LNCaP clone FGC (cell line): ENCODE data around the gene SYCE3.

ENCODE experiments used
- DNase-seq: peaks from one replicate; pipeline ENCODE4 v3.0.0-alpha.2; 2011; ENCODE audit warnings: low read depth
- H3K4me3 ChIP-seq: 2 replicates; pipeline ENCODE4 v1.5.1; 2011; ENCODE audit warnings: mild to moderate bottlenecking, low read depth, low read length, control low read depth
- TF ChIP-seq, protein P1 (sequence below): IDR thresholded peaks from 2 replicates; pipeline ENCODE4 v1.5.1; 2012; ENCODE audit warnings: mild to moderate bottlenecking; ENCODE audit not compliant: control insufficient read depth, insufficient read depth; ENCODE audit errors: extremely low read depth

The SYCE3 gene

DNA sequence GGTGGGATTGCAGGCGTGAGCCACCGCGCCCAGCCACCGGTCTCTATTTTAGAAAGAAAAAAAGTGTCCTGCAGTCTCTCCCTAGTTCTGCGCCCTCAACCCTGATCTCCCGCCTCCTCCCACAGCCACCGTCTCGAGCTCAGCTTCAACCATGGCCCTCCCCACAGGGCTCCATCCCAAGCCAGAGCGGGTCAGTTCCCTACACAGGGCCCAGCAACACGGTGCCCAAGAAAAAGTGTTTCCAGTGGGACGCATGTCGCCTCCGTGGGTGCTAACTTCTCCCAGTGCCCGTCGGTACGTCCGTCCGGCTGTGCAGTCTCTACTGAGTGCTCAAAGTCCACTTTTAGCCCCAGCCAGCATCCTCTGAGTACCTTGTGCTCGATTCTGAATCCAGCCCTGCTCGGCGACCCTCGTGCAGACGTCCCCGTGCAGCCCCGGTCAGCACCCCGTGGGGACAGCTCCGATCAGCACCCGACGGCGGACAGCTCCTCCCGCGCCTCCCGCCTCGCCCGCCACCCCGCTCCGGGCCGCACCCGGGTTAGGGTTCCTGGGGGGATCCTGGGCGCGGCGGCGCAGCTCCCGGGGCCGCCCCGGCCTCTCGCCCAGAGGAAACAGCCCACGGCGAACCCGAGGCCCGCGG, 37.2 kb upstream of the SYCE3 start:
- no peak for DNase-seq
- H3K4me3 ChIP-seq: peak overlapping the region; percentile 29
- TF ChIP-seq, protein P1, sequence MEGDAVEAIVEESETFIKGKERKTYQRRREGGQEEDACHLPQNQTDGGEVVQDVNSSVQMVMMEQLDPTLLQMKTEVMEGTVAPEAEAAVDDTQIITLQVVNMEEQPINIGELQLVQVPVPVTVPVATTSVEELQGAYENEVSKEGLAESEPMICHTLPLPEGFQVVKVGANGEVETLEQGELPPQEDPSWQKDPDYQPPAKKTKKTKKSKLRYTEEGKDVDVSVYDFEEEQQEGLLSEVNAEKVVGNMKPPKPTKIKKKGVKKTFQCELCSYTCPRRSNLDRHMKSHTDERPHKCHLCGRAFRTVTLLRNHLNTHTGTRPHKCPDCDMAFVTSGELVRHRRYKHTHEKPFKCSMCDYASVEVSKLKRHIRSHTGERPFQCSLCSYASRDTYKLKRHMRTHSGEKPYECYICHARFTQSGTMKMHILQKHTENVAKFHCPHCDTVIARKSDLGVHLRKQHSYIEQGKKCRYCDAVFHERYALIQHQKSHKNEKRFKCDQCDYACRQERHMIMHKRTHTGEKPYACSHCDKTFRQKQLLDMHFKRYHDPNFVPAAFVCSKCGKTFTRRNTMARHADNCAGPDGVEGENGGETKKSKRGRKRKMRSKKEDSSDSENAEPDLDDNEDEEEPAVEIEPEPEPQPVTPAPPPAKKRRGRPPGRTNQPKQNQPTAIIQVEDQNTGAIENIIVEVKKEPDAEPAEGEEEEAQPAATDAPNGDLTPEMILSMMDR: no peak

DNA sequence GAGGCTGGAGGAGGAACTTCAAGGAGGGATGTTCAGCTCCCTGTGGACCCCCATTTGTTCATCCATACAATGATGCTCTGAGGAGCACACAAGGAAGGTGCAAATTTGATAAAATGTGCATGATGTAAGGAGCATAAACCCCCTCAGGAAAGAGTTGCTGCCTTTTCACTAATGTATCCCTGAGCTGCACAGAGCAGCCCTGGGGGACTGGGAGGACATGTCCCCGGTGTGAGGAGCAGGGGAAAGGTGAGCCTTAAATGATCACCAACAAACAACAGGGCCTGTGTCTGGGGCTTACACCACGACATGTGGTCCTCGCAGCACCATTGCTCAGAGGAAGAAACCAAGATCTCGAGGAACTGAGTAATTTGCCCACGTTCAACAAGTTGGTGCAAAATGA, 34.4 kb upstream of the SYCE3 start:
- TF ChIP-seq, protein P1: no peak
- no peak for DNase-seq
- H3K4me3 ChIP-seq: no peak overlapping the region

DNA sequence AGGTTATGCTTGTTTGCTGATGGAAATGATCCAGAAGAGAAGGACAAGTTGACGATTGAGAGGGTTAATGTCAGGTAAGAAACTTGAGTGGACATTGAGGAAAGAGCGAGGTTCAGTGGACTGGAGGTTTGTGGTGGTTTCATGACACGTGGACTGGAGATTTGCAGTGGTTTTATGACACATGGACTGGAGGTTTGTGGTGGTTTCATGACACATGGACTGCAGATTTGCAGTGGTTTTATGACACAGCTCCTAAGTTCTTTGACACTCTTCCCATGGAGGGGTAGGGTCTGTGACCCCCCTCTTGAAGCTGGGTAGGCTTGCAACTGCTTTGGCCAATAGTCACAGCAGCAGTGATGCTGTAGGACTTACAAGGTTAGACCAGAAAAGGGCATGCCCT, 32.5 kb upstream of the SYCE3 start:
- TF ChIP-seq, protein P1: no peak
- DNase-seq: no peak
- H3K4me3 ChIP-seq: no peak overlapping the region

DNA sequence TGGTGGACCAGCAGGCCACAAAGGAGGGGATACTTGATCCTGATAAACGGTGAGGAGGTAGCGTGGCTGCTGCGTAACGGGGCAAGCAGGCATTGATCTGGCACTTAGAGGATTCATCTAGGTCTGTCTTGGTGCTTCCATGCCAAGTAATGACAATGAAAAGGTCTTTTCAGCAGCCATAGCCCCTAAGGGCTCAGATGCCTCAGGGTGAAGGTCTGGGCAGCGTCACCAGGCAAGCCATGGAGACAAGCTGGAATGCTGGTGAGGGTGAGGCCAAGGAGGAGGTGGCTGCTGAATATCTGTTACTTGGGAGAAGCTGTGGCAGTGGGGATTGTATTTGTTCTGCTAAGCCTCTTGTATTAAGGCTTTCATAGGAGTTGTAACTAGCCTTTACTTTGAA, 24.7 kb upstream of the SYCE3 start:
- no peak overlapping the region for H3K4me3 ChIP-seq
- TF ChIP-seq, protein P1: no peak
- no peak for DNase-seq

DNA sequence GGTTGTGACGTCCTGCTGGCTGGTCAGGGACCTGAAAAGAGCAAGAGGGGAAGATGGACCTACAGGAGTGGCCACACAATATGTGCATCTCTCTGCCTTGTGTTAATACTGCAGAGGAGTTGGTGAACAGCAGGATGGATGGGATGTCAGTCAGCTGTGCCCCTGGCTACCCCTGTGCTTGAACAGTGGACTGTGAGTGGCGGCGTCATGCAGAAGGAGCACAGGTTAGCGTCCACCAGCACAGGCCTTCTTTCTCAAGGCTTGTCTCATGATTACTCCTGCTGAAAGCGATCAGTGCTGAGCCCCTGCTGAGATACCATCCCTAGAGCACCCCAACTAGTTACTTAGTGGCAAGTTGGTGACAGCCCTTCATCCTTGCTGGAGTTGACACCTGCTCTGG, 23.7 kb upstream of the SYCE3 start:
- TF ChIP-seq, protein P1: no peak
- no peak for DNase-seq
- no peak overlapping the region for H3K4me3 ChIP-seq

DNA sequence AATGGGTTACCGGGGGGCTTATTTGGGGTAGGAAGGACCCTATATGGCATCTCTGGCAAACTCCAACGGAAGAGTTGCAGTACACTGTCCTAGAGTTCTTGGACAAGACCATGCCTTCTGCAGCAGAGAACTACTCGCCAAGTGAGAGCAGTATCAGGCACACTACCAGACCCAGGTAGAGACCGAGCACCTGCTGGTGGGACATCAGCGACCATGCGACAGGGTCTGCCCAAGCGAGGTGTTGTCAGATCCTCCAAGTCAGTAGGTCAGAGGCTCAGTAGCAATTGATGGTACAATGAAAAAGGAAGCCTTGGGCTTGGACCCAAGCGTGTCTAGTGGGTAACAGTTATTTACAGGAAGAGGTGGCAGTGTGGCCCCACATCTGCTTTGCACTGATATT, 23.1 kb upstream of the SYCE3 start:
- TF ChIP-seq, protein P1: no peak
- no peak for DNase-seq
- no peak overlapping the region for H3K4me3 ChIP-seq

DNA sequence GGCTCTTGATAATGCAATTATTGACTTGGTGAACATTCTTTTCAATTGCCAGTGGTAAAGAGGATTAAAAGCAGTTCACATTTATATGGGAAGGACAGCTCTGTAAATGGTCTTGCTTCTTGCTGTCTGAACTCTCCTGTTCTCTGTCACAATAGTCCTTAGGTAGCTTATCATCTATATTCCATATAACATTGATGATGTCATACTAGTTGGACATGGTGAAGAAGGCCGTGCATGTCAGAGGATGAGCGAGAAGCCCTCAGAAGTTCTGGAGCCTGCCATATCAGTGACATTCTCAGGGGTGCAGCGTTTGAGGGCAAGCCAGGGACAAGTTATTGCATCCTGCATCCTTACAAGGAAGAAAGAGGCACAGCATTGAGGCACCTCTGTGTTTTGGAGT, 22.5 kb upstream of the SYCE3 start:
- TF ChIP-seq, protein P1: no peak
- no peak overlapping the region for H3K4me3 ChIP-seq
- no peak for DNase-seq
